HG03571 (cell line): ENCODE measurements around the gene CLIC5.

Source experiments
- ATAC-seq: cut with Tn5 transposase; IDR thresholded peaks from one replicate; pipeline ENCODE4 v1.9.1; 2021; ENCODE audit not compliant: unreplicated experiment

The CLIC5 gene

GRCh38 chr6:46000905-46001304, 14.8 kb downstream of the CLIC5 start:
- no peak for ATAC-seq

- ATAC-seq, result no peak
Measured at GRCh38 chr6:45998524-45998923, 17.1 kb downstream of the CLIC5 start.

- ATAC-seq, result no peak
Measured at GRCh38 chr6:45997875-45998506, 17.7 kb downstream of the CLIC5 start.

- no peak for ATAC-seq
Measured at GRCh38 chr6:45991189-45991588, 24.5 kb downstream of the CLIC5 start.

GRCh38 chr6:45990162-45990561, 25.5 kb downstream of the CLIC5 start:
- ATAC-seq, result no peak

- no peak for ATAC-seq
Measured at GRCh38 chr6:45988635-45989034, 27.0 kb downstream of the CLIC5 start.

GRCh38 chr6:45987856-45988255, 27.8 kb downstream of the CLIC5 start:
- ATAC-seq, result no peak

GRCh38 chr6:45986746-45987274, 28.9 kb downstream of the CLIC5 start:
- ATAC-seq, result no peak

GRCh38 chr6:45984788-45985425, 30.8 kb downstream of the CLIC5 start:
- no peak for ATAC-seq

- ATAC-seq, result no peak
Measured at GRCh38 chr6:45984347-45984746, 31.3 kb downstream of the CLIC5 start.

GRCh38 chr6:45983062-45983461, 32.6 kb downstream of the CLIC5 start:
- ATAC-seq, result no peak

- ATAC-seq, result no peak
Measured at GRCh38 chr6:45982280-45983036, 33.2 kb downstream of the CLIC5 start.

- ATAC-seq, result no peak
Measured at GRCh38 chr6:45981046-45981445, 34.6 kb downstream of the CLIC5 start.

GRCh38 chr6:45979311-45979710, 36.3 kb downstream of the CLIC5 start:
- no peak for ATAC-seq

- no peak for ATAC-seq
Measured at GRCh38 chr6:45974596-45974995, 41.1 kb downstream of the CLIC5 start.

- no peak for ATAC-seq
Measured at GRCh38 chr6:45972795-45973503, 42.7 kb downstream of the CLIC5 start.

- ATAC-seq, result no peak
Measured at GRCh38 chr6:45971287-45971686, 44.4 kb downstream of the CLIC5 start.

- no peak for ATAC-seq
Measured at GRCh38 chr6:45970326-45970725, 45.3 kb downstream of the CLIC5 start.

GRCh38 chr6:45969883-45970282, 45.8 kb downstream of the CLIC5 start:
- ATAC-seq, result no peak

GRCh38 chr6:45969026-45969425, 46.6 kb downstream of the CLIC5 start:
- no peak for ATAC-seq

GRCh38 chr6:45967363-45967762, 48.3 kb downstream of the CLIC5 start:
- no peak for ATAC-seq
